Ammon's horn (tissue), 1 donor: ENCODE data around the gene DLX1.

Source experiments
- DNase-seq: peaks from one replicate; pipeline ENCODE4 v3.0.0-alpha.2; 2016; ENCODE audit warnings: low spot score

DLX1 gene

GRCh38 chr2:172087207-172087779 is 2.0 kb downstream of the DLX1 start:
- DNase-seq, result no peak

- no peak for DNase-seq
Measured at GRCh38 chr2:172087780-172088244, 2.5 kb downstream of the DLX1 start.

- DNase-seq, result no peak
Measured at GRCh38 chr2:172088245-172089004, 3.1 kb downstream of the DLX1 start.

- no peak for DNase-seq
Measured at GRCh38 chr2:172089005-172089504, 3.7 kb downstream of the DLX1 start.

GRCh38 chr2:172089633-172090032 is 4.3 kb downstream of the DLX1 start:
- no peak for DNase-seq

GRCh38 chr2:172090044-172090961 is 5.0 kb downstream of the DLX1 start:
- no peak for DNase-seq

- no peak for DNase-seq
Measured at GRCh38 chr2:172091000-172091641, 5.8 kb downstream of the DLX1 start.

- no peak for DNase-seq
Measured at GRCh38 chr2:172091761-172092566, 6.7 kb downstream of the DLX1 start.

- no peak for DNase-seq
Measured at GRCh38 chr2:172092716-172093415, 7.6 kb downstream of the DLX1 start.

- DNase-seq, result no peak
Measured at GRCh38 chr2:172093416-172094293, 8.3 kb downstream of the DLX1 start.

- DNase-seq, result no peak
Measured at GRCh38 chr2:172094294-172095145, 9.2 kb downstream of the DLX1 start.

- no peak for DNase-seq
Measured at GRCh38 chr2:172095146-172095904, 10.0 kb downstream of the DLX1 start.

- no peak for DNase-seq
Measured at GRCh38 chr2:172095905-172096625, 10.8 kb downstream of the DLX1 start.

GRCh38 chr2:172096626-172097547 is 11.6 kb downstream of the DLX1 start:
- DNase-seq, result no peak

- no peak for DNase-seq
Measured at GRCh38 chr2:172097557-172098131, 12.3 kb downstream of the DLX1 start.

GRCh38 chr2:172098287-172098649 is 13.0 kb downstream of the DLX1 start:
- no peak for DNase-seq
